OCI-LY7 (cell line): Measurements from ENCODE around the gene KIAA1958. TPM values are rescaled to one million over a fixed set of nuclear protein-coding genes. Genes with fewer than 3 reads are reported as not detected.

Source experiments
- BruUV-seq: library from RNA; stranded (reverse); fragments of 400-500 nt; replicated peaks from 2 replicates; lab custom pipeline; 2021; lab: Mats Ljungman, UMichigan
- CTCF ChIA-PET: fragments of 300-600 bp; sonication (Branson Sonifier 250); formaldehyde crosslinking; loops from one replicate; lab custom pipeline; 2022; ENCODE audit warnings: antibody characterized with exemption; ENCODE audit not compliant: unreplicated experiment; lab: Charles Lee
- POLR2A ChIA-PET: fragments of 300-600 bp; sonication (Branson Sonifier 250); formaldehyde crosslinking; loops from one replicate; lab custom pipeline; 2022; ENCODE audit warnings: antibody characterized with exemption; lab: Charles Lee
- DNase-seq: peaks from one replicate; pipeline ENCODE4 v3.0.0-alpha.2; 2015; ENCODE audit warnings: low spot score
- H2AFZ ChIP-seq: fragments of 200-600 bp; sonication (generic), shearing (Covaris generic); 2 replicates; pipeline ENCODE4 v1.6.1; 2014; ENCODE audit warnings: mild to moderate bottlenecking, antibody characterized with exemption, low read length, moderate library complexity
- H3K27ac ChIP-seq: fragments of 200-600 bp; sonication (generic); 2 replicates; pipeline ENCODE4 v1.5.1; 2014; ENCODE audit warnings: mixed run types, low read depth, mild to moderate bottlenecking, moderate library complexity, low read length, inconsistent platforms; ENCODE audit not compliant: poor library complexity, severe bottlenecking
- H3K36me3 ChIP-seq: fragments of 200-600 bp; sonication (generic); 2 replicates; pipeline ENCODE4 v1.6.1; 2014; ENCODE audit warnings: mild to moderate bottlenecking, antibody characterized with exemption, low read length, moderate library complexity, mixed read lengths; ENCODE audit not compliant: insufficient read depth
- H3K4me1 ChIP-seq: fragments of 200-600 bp; sonication (generic); 2 replicates; pipeline ENCODE4 v1.5.1; 2014; ENCODE audit warnings: mild to moderate bottlenecking, low read length; ENCODE audit not compliant: insufficient read depth, poor library complexity, severe bottlenecking
- H3K4me2 ChIP-seq: fragments of 200-600 bp; sonication (generic); 2 replicates; pipeline ENCODE4 v1.6.1; 2014; ENCODE audit warnings: mild to moderate bottlenecking, low read length
- H3K4me3 ChIP-seq: fragments of 200-600 bp; sonication (generic); 2 replicates; pipeline ENCODE4 v1.5.1; 2014; ENCODE audit warnings: mild to moderate bottlenecking, low read depth, low read length; ENCODE audit not compliant: poor library complexity, severe bottlenecking
- H3K79me2 ChIP-seq: fragments of 200-600 bp; sonication (generic); 2 replicates; pipeline ENCODE4 v1.6.1; 2016; ENCODE audit warnings: low read depth, mild to moderate bottlenecking, low read length, moderate library complexity, mixed read lengths; ENCODE audit not compliant: insufficient read depth
- H3K9me2 ChIP-seq: fragments of 200-600 bp; sonication (generic); 2 replicates; pipeline ENCODE4 v1.6.1; 2016; ENCODE audit warnings: mild to moderate bottlenecking, low read length, mixed read lengths; ENCODE audit not compliant: insufficient read depth
- H3K9me3 ChIP-seq: fragments of 200-600 bp; sonication (generic); 2 replicates; pipeline ENCODE4 v1.6.1; 2014; ENCODE audit warnings: mild to moderate bottlenecking, mixed run types, low read length, mixed read lengths
- H4K20me1 ChIP-seq: fragments of 200-600 bp; sonication (generic); 2 replicates; pipeline ENCODE4 v1.6.1; 2014; ENCODE audit warnings: mild to moderate bottlenecking, antibody characterized with exemption, low read length, moderate library complexity, mixed read lengths; ENCODE audit not compliant: insufficient read depth
- CTCF ChIP-seq: fragments of 200-600 bp; sonication (generic); conservative IDR thresholded peaks from 2 replicates; pipeline ENCODE4 v1.5.1; 2014; ENCODE audit warnings: mild to moderate bottlenecking, antibody characterized with exemption, low read length, moderate library complexity, mixed read lengths
- EZH2phosphoT487 ChIP-seq: fragments of 200-600 bp; sonication (generic); IDR thresholded peaks from 2 replicates; pipeline ENCODE4 v1.6.1; 2018; ENCODE audit warnings: low read depth, borderline replicate concordance, mild to moderate bottlenecking, mixed run types, antibody characterized with exemption, low read length, moderate library complexity, mixed read lengths
- intact Hi-C: fragments of 100-400 bp; cut with micrococcal nuclease; formaldehyde crosslinking; loops from one replicate; pipeline ENCODE4 v1.10.0; 2022; ENCODE audit not compliant: unreplicated experiment
- total RNA-seq, 2 experiments: library from RNA; depleted of rRNA in 1 of 2; stranded (reverse); fragments of >200 nt in 1 of 2; shearing (Covaris generic) in 1 of 2; gene quantifications; 2 replicates each; pipeline ENCODE4 v1.2.3, GENCODE V29; 2014 to 2022

KIAA1958 gene
- total RNA-seq, 2 experiments from 2014 or later: 15.4 to 19.8 TPM

GRCh38 chr9:112502175-112502946, 15.7 kb downstream of the KIAA1958 start:
- H4K20me1 ChIP-seq: no peaks in the 10 kb centered on the region; the same call in 1 of the 2 replicates
- no peak for TF ChIP-seq EZH2phosphoT487
- no peak overlapping the region for H2AFZ ChIP-seq
- no peak overlapping the region for H3K4me3 ChIP-seq
- no peaks in the 10 kb centered on the region for H3K36me3 ChIP-seq
- CTCF ChIA-PET: no interaction called here
- H3K4me1 ChIP-seq: no peaks in the 10 kb centered on the region
- no peak overlapping the region for H3K4me2 ChIP-seq
- POLR2A ChIA-PET: interaction anchor here (0.8 kb wide), 1 partner anchor 1804 kb away, joined by 3 read pairs; no protein-coding TSS in a partner anchor
- peaks cover 16% of the 10 kb centered on the region for H3K79me2 ChIP-seq
- BruUV-seq: no TSS peak
- H3K9me2 ChIP-seq: no peaks in the 10 kb centered on the region
- intact Hi-C loops: no loop called here
- H3K27ac ChIP-seq: no peak overlapping the region
- DNase-seq: no peak
- no peaks in the 10 kb centered on the region for H3K9me3 ChIP-seq

DNA sequence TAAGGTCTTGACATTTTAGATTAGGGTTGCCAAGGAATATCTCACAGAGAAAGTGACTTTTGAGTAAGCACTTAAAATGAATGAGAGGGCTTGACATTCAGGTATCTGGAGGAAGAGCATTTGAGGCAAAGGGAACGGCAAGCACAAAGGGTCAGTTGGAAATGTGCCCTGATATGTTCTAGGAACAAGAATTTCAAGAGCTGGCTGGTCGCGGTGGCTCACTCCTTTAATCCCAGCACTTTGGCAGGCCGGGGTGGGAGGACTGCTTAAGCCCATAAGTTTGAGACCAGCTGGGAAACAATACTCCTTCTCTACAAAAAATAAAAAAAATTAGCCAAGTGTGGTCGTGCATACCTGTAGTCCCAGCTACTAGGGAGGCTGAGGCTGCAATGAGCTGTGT, 16.5 kb downstream of the KIAA1958 start:
- H3K9me2 ChIP-seq: no peaks in the 10 kb centered on the region
- DNase-seq: no peak
- H3K4me1 ChIP-seq: no peaks in the 10 kb centered on the region
- ChIA-PET POLR2A (interaction anchor here (0.6 to 1.5 kb wide), 2 partner anchors 12 to 1664 kb away, joined by 4 read pairs; no protein-coding TSS in a partner anchor), CTCF (no interaction called here)
- TF ChIP-seq EZH2phosphoT487: no peak
- no peak for TF ChIP-seq CTCF
- peaks cover 22% of the 10 kb centered on the region for H3K79me2 ChIP-seq
- H4K20me1 ChIP-seq: peaks cover 3% of the 10 kb centered on the region
- no peak overlapping the region for H2AFZ ChIP-seq
- no TSS peak for BruUV-seq
- no peak overlapping the region for H3K4me3 ChIP-seq
- H3K9me3 ChIP-seq: no peaks in the 10 kb centered on the region
- no peak overlapping the region for H3K27ac ChIP-seq
- intact Hi-C loops: no loop called here
- no peak overlapping the region for H3K4me2 ChIP-seq
- no peaks in the 10 kb centered on the region for H3K36me3 ChIP-seq

GRCh38 chr9:112505086-112505485, 18.5 kb downstream of the KIAA1958 start:
- Histone ChIP-seq H3K9me3 (no peaks in the 10 kb centered on the region), H2AFZ (no peak overlapping the region)
- intact Hi-C loops: no loop called here

More at GRCh38 chr9:112505086-112505485, 18.5 kb downstream of the KIAA1958 start:
- no peak overlapping the region for H3K4me2 ChIP-seq
- CTCF ChIA-PET: no interaction called here
- no peaks in the 10 kb centered on the region for H3K4me1 ChIP-seq
- peaks cover 14% of the 10 kb centered on the region for H4K20me1 ChIP-seq
- H3K79me2 ChIP-seq: peaks cover 17% of the 10 kb centered on the region; the same call in 1 of the 2 replicates
- DNase-seq: no peak
- H3K27ac ChIP-seq: no peak overlapping the region
- BruUV-seq: no TSS peak
- H3K36me3 ChIP-seq: no peaks in the 10 kb centered on the region
- H3K9me2 ChIP-seq: no peaks in the 10 kb centered on the region
- TF ChIP-seq CTCF (no peak), EZH2phosphoT487 (no peak)
- no peak overlapping the region for H3K4me3 ChIP-seq
- POLR2A ChIA-PET: interaction anchor here (0.7 kb wide), 1 partner anchor 14 kb away, joined by 3 read pairs; no protein-coding TSS in a partner anchor
